Stimulated activated CD8-positive, alpha-beta memory T cell treated with anti-CD3 and anti-CD28 coated beads, Interleukin-12 subunit alpha, Interleukin-12 subunit beta, amount 100 ng/mL, for 24 hours (primary cell): ENCODE data around the gene FZD2.
A peak's percentile ranks its signal among the peaks of the same experiment; 100 is the strongest.
"Not testable (repeated sequence)": the region's sequence is repeated elsewhere in the genome, so short reads cannot be mapped to it uniquely, and the experiment has no call there.

Experiments
- DNase-seq: peaks from one replicate; pipeline ENCODE4 v3.0.0-alpha.2; 2020; ENCODE audit errors: extremely low read depth

FZD2 gene

DNA sequence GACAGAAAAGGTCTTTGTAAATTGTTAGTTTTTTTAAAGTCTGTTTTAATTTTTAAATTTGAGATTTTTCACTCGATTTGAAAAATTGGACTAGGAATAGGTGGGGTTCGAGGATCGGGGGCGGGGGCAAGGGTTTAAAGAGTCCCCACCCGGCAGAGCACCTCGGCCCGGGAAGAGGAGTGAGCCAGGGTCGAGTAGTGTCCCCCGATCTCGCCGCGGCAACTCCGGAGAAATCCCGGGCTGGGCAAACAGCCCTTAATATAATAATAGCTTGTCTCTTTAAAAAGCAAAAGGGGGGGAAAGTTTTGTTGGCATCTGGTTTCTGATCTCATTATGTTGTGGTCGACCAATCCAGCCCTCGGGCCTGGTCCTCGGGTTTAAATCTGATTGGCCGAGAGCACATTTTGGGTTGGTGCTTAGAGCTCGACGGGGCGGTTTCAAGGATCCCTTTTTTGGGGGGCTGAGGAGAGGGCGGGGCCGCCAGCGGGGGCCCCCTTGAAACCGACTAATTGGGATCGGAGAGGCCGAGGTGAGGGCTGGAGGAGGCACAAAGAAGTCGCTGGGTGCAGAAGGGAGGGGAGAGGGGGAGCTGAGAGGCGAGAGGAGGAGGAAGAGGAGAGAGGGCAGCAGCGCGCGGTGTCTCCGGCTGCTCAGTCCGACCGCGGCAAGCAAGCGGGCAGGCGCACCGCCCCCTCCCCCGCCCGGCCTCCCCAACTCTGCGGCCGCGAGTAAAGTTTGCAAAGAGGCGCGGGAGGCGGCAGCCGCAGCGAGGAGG is at the start of gene FZD2:
Gene FZD2, plus strand, starts transcription at position 653 of the 775 bp plus-strand sequence. CDS start 205 bp downstream, outside the sequence.
- no peak for DNase-seq

DNA sequence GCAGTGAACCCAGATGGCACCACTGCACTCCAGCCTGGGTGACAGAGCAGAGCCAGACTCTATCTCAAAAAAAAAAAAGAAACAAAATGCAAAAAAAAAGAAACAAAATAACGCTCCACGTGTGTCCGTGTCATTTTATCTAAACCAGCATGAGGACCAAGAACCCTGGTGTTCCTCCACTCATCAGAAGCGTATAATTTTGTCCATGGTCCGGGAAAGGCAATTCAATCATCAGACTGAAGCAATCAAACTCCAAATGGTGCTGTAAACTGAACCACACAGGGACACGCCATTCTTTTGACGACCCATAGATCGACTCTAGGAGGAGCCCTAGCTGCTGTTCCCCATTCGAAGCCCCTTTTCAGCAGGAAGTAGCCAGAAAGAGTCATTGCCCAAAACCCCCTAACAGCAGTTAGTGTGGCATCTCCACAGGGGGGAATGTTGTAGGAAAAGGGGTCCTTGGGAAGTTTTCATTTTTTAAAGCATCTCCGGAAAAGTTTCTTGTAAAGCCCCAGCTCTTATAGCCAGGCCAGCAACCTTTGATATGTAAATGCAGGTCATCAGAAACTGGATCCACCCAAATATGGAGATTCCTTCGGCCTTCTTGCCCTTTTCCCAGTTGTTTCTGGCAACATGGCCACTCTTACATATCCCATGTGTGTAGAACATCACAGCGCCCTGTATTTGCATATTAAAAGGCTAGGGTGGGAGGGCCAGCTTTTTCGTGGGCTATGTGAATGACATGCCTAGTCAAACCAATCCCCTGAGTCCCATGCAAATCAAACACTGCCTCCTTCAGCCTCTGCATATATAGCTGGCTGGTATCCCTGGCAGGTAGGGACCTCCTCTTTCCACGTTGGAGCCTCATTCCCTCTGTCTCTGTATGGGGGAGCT is 45.8 kb upstream of the FZD2 start:
- not testable (repeated sequence) for DNase-seq

DNA sequence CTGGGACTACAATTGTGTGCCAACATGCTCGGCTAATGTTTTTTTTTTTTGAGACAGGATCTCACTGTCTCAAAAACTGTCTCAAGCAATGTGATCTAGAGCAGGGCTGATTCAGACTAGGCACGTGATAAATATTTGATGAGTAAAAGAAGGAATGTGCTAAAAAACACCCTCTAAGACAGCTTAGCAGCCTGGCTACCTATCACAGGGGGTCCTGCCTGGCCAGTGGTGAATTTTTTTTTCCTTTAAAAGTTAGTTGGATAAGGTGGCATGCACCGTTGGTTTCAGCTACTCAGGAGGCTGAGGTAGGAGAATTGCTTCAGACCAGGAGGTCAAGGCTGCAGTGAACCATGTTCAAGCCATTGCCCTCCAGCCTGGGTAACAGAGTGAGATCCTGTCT is 39.3 kb upstream of the FZD2 start:
- DNase-seq: no peak

DNA sequence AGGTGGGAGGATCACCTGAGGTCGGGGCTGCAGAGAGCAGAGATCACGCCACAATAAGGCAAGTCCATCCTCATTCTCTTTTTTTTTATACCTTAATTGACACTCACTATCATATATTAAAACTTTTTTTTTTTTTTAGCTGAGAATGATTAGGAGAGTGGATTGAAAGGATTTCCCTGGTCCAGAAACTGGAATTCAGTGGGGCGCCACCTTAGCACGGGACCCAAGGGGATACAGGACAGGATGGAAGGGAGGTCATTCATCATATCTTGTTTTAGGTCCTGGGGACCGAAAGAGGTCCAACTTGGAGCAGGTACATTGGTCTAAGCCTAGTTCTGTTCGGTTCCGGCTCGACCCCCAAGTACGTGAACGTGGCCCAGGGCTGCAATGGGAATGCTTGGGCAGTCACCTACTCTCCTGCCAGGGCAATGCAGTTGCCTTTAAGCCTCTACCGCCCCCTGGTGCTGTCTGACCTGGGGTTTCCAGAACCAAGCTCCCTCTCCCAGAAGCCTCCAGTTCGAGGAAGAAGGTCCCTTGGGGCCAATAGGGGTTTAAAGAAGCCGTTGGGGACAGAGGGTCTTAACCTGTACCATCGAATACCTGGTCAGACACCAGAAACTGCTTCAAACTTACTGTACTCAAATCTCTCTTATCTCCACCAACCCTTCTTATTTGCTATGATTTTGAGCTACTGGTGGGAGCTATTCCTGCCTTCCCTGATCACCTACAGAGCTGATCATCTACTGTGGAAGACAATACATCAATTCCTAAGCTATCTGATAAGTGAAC is 34.2 kb upstream of the FZD2 start:
- DNase-seq: peak; percentile 31

DNA sequence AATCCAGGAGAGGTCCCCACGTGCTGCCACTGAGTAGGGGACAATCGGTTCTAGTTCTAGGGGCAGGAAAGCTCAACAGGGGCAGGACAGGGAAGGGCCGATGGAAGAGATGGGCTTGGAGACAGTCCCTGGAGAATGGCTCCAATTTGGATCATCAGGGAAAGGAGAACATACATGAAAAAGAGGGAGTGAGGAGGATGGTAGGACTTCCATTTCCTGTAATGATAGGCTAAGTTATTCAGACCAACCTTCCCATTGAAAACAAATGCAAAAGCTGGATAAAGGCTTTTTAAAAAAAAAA is 33.7 kb upstream of the FZD2 start:
- DNase-seq: no peak

DNA sequence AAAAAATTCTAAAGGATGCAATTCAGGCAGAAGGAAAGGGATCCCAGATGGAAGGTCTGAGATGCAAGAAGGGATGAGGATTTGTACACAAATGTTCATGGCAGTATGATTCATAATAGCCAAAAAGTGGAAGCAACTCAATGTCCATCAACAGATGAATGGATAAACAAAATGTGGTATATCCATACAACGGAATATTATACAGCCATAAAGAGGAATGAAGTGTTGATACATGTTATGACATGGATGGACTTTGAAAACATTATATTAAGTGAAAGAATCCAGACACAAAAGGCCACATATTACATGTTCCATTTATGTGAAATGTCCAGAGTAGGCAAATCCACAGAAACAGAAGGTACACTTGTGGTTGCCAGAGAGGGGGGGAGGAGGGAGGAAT is 30.2 kb upstream of the FZD2 start:
- DNase-seq: no peak

DNA sequence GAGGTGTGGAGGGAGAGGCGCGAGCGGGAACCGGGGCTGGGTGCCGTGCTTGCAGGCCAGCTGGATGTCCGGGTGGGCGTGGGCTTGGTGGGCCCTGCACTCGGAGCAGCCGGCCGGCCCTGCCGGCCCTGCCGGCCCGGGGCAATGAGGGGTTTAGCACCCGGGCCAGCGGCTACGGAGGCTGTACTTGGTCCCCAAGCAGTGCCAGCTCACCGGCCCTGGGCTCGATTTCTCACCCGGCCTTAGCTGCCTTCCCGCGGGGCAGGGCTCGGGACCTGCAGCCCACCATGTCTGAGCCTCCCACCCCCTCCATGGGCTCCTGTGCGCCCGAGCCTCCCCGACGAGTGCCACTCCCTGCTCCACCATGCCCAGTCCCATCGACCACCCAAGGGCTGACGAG is 29.3 kb upstream of the FZD2 start:
- DNase-seq: no peak

DNA sequence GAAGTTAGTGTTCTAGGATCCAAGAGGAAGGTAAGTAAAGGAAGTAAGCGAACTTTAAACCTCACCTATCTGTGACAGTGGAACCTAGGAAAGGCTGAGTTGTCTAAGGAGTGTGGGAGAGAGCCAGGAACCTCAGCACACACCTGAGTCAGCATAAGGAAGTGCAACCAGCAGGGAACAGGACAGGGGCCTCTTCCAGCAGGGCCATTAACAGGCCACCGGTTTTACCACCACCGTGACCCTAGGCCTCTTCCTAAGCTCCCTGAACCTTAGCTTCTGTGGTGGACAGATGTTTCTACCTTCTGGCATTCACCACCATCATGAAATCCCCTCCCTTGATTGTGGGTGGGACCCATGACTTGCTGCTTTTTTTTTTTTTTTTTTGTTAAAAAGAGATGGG is 27.4 kb upstream of the FZD2 start:
- no peak for DNase-seq

DNA sequence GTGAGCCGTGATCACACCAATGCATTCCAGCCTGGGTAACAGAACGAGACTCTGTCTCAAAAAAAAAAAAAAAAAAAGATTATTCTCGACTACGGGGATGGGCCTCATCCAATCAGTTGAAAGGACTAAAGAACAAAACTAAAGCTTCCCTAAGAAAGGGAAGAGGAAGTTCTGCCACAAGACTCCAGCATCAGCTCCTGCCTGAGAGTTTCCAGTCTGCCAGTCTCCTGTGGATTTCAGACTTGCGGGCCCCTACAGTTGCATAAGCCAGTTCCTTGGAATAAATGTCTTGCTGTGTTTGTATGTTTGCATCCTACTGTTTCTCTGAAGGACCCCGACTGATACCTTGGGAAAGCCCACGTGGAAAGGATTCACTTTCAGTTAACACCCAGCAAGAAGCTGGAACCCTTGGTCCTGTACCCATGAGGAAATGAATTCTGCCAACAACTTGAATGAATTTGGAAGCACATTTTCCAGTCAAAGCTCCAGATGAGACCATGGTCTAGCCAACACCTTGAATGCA is 26.3 kb upstream of the FZD2 start:
- DNase-seq: no peak

DNA sequence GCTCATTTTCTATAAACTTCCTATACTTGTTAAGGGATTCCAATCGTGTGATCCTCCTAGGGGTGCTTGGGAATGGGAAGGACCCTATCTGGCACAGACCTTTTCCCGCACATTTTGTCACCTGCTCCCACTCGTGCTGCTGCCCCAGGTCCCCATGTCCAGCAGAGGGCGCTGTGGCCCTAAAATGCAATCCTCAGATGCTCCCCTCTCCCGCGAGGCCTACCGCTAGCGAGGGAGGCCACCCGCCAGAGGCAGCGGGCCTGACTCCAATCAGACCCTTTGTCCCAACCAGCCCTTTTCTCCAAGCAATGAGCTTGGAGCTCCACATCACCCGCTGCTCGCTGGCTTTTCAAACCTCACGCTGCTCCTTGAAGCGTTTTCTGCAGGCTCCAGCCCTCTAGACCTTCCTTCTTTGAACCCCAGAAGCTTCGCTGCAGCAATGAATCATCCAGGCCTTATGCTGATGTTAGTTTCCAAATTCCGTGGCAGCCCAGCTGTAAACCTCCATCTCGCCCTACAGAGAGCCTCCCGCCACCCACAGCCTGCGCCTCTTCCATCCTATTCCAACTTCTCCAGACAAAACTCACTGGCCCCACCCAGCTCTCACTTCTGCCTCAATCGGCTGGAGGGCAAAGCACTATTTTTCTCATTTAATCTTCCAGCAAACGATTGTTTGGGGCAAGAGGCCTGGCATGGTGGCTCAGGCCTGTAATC is 23.6 kb upstream of the FZD2 start:
- DNase-seq: peak; percentile 67

DNA sequence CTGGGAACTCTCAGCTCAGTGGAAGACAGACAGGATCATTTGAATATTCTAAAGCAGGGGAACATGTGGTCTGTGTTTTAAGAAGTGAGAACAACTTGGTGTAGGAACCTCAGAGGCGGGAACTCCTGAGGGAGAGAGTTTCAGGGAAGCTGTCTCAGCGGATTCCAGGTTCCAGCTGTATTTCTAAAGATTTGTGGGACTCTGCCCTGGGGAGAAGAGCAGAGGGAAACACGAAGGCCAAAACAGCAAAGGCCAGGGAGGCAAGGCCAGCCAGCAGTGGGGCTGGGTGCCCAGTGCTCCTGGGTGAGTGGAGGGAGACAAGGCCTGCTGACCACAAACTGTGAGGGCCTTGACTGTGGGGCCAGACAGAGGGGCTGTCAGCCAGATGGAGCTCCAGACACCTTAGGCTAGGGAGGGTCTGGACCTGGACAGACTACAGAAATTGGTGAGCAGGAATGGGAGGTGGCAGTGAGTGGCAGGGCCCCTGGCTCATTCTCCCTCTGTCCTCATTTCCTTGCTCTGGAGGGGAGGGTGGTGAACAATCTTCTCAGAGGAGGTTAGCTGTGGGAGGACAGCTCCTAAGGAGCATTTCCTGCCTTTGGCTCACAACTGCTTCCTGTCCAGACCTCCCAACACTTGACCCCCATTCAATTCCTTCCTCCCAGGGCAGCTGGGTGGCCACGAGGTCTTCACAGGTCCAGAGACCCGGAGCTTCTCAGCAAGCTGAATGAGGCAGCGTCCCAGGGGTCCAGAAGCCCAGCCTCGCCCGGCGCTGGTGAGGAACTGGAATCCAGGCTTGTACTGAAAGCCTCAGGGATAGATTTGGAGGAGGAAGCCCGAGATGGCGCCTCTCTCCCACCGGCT is 21.0 kb upstream of the FZD2 start:
- no peak for DNase-seq

DNA sequence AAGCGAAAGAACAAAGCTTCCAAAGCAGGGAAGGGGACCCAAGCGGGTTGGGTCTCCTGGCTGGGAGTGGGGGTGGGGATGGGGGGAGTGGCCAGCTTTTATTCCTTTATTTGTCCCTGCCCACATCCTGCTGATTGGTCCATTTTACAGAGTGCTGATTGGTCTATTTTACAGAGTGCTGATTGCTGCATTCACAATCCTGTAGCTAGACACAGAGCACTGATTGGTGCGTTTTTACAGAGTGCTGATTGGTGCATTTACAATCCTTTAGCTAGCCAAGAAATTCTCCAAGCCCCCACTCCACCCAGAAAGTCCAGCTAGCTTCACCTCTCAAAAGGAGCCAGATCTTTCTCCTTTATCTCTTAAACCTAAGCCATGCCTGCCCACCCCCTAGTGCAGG is 19.4 kb upstream of the FZD2 start:
- DNase-seq: not testable (repeated sequence)

DNA sequence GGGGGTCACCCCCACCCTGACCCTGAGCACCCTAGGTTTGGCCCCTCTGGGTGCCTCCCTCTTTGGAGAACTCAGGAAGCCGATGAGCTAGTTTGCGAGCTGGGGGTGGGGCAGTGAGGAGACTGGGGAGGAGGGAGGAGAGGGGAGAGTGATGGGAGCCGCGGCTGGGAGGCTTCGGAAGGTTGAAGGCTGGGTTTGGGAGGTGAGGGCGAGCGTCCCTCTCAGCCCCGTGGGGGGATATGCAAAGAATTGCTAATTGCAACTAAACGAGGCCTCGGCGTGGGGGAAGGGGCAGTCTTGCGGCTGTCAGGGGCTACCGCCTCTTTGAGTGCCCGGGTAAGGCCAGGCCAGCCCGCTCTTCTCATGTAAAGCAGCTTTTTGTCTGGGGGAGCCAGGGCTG is 17.6 kb upstream of the FZD2 start:
- DNase-seq: no peak

DNA sequence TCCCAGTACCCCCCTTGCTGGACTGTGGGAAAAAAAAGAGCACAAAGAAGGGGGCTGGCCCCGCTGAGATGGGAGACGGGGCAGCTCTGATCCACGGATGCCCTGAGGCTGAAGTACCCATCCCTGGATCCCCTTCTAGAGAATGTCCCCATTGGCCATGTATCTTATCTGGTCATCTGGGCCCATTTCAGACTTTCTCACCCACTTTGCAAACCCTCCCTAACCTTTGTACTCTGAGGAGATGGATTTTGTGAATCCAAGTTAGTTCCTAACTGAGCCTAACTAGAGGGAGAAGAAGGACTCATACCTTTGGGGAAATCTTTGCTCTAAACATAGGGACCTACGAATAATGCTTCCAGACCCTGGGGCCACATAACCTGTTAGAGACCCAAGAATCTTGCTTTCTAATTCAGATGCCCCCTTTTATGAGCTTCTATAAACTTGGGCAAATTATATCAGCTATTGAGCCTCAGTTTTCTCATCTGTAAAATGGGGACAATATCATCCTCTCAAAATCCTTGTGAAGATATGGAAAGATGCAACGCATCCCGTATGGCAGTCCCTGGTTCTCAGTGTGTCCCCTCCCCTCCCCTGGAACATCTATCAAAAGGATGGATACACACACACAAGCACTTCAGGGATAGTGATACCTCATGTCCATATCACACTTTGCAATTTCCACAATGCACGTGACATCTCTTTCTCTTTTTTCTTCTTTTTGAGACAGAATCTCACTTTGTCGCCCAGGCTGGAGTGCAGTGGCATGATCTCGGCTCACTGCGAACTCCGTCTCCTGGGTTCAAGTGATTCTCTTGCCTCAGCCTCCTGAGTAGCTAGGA is 16.8 kb upstream of the FZD2 start:
- no peak for DNase-seq

DNA sequence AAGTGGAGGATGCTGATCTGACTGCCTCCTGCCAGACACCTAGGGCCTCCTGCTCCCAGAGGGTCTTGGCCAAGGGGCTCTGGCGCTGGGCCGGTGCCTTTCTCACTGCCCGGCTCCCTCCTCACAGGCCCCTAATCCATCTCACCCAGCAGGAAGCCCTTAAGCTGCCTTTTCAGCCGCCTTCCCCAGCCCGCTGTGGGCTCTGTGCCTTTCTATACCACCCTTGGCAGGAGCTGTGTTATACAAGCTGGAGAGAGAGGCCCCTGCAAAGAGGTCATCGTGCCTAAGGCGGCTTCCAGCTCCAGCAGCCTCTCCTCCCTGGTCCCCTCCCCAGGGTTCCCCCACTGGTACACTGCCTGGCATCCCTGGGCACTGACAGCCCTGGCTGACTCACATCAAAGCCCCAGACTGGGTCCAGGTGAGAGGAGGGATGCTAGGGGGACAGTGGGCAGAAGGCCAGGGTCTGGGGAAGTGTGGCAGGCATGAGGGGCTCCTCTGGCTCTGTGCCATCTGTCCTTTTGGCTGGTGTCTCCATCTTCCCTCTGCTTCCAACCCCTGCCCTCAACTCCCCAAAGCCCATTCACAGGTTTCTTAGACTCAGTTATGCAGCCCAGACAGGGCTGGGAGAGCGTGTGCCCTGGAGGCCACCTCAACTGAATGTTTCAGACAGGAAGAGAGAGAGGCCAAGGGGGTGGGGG is 15.3 kb upstream of the FZD2 start:
- no peak for DNase-seq

DNA sequence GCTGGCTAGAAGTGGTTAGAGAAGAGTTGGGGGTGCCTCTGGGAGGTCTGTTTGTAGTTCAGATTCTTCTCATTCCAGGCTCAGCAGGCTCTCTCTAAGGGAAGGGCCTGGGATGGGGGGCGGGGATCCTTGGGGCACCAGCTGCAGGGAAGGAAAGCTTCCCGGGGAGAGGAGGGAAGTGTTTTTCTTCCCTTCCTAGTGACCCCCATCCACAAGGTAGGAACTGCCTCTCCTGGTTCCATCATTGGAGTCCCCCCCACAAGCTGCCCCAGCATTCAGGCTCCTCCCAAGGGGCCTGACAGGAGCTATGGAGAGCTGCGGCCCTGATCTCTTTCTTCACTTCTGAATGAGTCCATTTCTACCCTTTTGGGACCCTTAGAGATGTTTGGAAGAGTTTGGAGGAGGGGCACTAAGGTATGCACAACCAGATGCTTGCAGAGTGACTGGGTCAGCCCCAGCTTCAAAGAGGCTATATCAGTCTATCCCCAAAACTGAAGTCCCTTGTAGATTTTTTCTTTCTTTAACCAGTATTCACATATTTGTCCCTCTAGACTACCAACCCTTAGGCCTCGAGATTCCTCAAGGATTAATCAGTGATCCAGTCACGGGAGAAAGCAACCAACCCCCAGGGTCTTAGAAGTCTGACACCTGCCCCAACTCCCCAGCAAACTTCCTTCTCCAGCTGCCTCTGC is 13.9 kb upstream of the FZD2 start:
- no peak for DNase-seq

DNA sequence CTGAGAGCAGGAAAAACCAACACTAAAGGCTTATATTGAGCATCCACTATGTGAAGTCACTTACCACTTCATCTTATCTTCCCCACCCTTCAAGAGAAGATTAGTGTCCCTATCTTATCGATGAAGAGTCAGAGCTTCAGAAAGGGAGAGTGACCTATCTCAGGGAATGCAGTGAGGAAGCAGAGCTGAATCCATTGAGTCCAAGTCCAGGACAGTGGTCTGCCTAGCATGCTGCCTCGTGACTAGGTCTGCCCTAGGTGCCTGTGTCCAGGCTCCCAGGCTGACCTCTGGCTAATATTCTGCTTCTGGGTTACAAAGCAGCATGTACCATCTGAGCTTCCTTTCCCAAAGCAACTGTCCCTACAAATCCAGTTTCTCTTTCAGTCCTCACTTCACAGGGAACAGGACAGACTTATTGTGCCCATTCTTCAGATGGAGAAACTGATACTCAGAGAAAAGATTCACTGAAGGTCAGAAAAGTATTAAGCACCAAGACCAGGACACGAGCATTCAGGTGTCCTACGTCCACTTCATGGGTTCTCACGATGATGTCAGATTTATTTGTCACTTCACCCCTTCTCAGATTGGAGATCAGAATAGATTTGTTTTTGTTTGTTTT is 13.3 kb upstream of the FZD2 start:
- DNase-seq: no peak
